Epithelial cell of proximal tubule (primary cell): ENCODE data around the gene CSTF1. TPM values are rescaled to one million over a fixed set of nuclear protein-coding genes. Genes with fewer than 3 reads are reported as not detected.

Experiments used
- DNase-seq: peaks from one replicate; pipeline ENCODE4 v3.0.0-alpha.2; 2011; ENCODE audit warnings: low read depth
- H3K4me3 ChIP-seq: 2 replicates; pipeline ENCODE4 v1.5.1; 2011; ENCODE audit warnings: low read depth, mild to moderate bottlenecking, low read length
- total RNA-seq: library from RNA; depleted of rRNA; stranded (reverse); fragments of >200 nt; gene quantifications from 2 replicates; pipeline ENCODE4 v1.2.3, GENCODE V29; 2015
- TF ChIP-seq, protein P1 (sequence below): conservative IDR thresholded peaks from 2 replicates; pipeline ENCODE4 v1.5.1; 2012; ENCODE audit warnings: low read depth, mild to moderate bottlenecking, low read length

CSTF1 gene
- total RNA-seq, 1 donor from 2014 or later = 21.6 TPM

DNA sequence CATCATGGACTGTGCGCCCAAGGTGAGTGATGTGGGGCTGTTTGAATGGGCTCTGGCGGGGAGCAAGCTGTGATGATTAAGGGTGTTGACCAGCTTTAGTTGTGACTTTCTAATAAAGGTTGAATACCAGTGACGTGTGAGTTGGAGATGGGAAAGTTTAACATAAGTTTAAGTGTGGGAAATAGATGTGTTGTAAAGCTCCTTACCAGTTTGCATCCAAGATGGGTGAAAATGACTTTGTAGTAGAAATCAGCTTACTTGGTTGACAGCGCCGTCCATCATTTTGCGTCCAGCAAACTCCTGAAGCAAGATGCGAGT lies 20.0 kb downstream of the CSTF1 start:
- DNase-seq = no peak
- TF ChIP-seq, protein P1, sequence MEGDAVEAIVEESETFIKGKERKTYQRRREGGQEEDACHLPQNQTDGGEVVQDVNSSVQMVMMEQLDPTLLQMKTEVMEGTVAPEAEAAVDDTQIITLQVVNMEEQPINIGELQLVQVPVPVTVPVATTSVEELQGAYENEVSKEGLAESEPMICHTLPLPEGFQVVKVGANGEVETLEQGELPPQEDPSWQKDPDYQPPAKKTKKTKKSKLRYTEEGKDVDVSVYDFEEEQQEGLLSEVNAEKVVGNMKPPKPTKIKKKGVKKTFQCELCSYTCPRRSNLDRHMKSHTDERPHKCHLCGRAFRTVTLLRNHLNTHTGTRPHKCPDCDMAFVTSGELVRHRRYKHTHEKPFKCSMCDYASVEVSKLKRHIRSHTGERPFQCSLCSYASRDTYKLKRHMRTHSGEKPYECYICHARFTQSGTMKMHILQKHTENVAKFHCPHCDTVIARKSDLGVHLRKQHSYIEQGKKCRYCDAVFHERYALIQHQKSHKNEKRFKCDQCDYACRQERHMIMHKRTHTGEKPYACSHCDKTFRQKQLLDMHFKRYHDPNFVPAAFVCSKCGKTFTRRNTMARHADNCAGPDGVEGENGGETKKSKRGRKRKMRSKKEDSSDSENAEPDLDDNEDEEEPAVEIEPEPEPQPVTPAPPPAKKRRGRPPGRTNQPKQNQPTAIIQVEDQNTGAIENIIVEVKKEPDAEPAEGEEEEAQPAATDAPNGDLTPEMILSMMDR = no peak
- H3K4me3 ChIP-seq = peak overlapping the region; percentile 41

DNA sequence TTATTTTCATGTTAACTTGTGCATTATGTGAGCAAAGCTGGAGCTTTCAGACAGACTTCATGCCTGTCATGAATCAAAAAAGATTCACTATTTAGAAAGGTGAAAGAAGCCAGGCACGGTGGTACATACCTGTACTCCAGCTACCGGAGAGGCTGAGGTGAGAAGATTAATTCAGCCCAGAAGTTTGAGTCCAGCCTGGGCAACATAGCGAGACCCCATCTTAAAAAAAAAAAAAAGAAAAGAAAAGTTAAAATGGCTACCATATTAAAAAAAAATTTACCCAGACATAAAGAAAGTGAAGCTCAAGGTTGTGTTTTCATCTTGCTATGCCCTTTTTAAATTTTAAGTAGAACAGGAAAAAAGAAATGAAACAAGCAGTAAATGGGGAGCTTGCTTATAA lies 20.5 kb downstream of the CSTF1 start:
- TF ChIP-seq, protein P1 = no peak
- H3K4me3 ChIP-seq = no peak overlapping the region
- DNase-seq = no peak

DNA sequence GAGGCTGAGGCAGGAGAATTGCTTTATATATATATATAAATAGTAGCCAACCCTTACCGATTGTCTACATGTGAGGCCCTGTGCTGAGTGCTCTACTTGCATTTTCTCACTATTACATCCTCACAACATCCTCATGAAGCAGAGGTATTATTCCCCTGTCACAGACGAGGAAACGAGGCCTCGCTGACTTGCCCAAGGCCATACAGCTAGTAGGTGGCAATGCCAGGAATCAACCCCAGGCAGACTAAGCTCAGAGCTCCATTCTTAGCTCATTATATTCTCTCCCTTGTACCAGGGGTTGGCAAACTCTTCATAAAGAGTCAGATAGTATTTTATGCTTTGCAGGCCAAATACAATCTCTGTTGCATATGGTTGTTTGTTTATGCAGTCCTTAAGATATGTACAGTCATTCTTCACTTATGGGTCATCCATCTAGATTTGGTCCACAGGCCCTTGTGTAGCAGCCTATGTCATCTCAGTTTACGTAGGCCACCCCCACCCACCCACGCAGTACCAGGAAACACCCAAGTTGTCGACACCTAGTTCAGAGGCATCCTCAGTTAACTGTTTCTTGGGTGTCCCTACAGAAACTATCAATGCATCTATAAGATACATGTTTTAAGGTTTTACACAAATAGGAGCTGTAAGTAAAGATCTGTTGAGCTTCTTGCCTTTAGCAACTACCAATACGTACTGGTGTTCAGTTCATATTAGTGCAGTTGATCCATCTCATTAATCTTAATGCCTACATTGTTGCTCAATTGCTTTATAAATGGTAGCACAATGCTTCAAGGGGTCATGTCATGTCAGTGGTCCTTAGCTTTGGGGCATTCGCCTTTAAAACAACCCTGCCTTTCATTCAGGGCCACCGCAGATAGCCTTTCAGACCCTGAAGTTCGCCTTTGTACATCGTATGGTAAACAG lies 22.7 kb downstream of the CSTF1 start:
- TF ChIP-seq, protein P1 = no peak
- DNase-seq = no peak
- no peak overlapping the region for H3K4me3 ChIP-seq

DNA sequence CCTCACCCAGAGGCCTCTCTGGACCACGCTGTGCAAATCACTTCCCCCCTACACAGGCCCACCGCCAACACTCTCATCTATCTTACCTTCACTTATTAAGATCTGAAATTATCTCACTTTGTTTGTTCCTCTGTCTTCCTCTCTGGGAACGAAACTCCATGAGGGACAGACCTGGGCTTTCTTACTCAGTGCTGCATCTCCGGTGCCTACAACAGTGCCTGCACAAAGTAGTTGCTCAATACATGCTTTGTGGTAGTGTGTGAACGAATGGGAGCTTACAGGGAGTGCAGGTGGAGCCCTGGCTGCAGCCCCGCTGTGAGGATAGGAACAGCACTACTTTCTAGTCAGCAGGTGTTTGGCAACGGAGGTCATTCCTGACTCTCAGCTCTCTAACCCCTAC lies 25.0 kb downstream of the CSTF1 start:
- TF ChIP-seq, protein P1 = no peak
- no peak overlapping the region for H3K4me3 ChIP-seq

DNA sequence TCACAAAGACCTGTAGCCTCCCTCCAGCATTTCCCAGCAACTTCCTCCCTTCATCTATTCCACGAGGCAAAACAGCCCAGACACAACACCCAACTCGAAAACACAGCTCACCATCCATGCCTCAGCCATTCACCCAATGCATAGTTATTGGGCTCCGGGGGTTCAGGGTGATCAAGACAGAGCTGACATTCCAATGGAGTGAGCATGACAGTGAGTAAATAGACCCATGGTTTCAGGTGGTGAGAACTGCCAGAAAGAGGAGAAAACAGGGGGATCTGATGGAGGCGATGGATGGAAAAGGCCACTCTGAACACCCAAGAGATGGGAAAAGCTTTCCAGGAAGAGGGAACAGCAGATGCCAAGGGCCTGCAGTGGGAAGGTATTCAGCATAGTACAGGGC lies 25.5 kb downstream of the CSTF1 start:
- TF ChIP-seq, protein P1 = no peak
- DNase-seq = no peak
- no peak overlapping the region for H3K4me3 ChIP-seq

More for the DNA sequence above, 25.0 kb downstream of the CSTF1 start:
- no peak for DNase-seq

DNA sequence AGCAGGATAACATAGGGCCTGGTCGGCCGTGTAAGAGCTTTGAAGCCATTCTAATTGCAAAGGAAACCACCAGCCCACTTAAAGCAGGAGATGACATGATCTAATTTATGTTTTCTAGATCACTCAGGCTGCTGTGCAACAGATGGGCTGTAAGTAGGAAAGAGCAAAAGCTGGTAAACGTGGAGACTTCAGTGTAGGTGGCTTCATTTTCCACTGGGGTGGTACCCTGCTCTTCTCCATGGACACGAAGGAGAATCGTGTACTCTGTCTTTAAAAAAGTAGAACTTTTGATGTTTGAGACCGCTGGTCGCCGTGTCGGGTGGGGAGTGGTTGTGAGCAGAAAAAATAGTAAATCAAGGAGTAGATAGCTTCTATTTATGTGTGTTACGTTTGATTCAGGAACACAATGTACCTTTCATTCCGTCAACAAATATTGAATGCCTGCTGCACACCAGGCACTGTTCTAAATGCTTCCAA lies 26.0 kb downstream of the CSTF1 start:
- TF ChIP-seq, protein P1 = no peak
- DNase-seq = no peak

DNA sequence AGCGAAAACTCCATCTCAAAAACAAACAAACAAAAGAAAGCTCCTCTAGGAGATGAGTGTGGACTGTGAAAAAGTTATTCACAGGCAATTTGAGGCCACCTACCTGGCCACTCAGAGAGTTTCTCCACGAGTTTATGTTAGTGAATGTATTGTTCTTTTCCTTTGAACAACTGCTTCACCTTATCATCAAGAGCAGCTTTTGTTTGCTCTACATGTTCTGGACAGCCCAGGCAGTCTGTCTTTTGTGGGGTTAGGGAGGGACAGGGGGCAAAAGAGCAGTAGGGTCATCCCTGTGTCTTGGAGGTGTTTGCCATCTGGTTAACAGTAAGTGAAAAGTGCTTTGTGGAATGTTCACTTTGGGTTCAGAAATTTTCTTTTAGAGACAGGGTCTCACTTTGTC lies 27.6 kb downstream of the CSTF1 start:
- DNase-seq = no peak
- H3K4me3 ChIP-seq = no peak overlapping the region
- TF ChIP-seq, protein P1 = no peak

More for the DNA sequence above, 26.0 kb downstream of the CSTF1 start:
- no peak overlapping the region for H3K4me3 ChIP-seq
